IPS DF 4.7 (cell line): ENCODE data around the gene ANKFN1.

Experiments used
- DNase-seq: peaks from one replicate; pipeline ENCODE4 v3.0.0-alpha.2; 2013; ENCODE audit warnings: low spot score; ENCODE audit errors: extremely low read depth

ANKFN1 gene

DNA sequence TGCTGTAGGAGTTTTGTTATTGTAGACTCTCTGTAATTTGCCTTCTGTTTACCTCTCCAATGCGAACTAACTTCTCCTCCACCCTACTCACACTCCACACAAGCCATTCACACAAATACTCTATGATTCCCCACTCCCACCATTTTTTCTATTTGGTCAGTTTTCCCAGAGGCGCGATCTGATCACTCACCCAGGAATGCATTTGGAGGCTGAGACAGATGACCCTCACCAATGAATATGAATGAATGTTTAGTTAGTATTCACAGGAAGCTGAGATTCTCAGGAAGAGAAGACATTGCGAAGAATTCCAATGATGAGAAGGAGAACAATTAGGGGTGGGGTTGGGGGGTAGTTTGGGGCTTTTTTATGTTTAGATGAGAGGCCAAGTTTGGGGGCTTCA is 10.5 kb upstream of the ANKFN1 start:
- DNase-seq = no peak

- no peak for DNase-seq
Measured at GRCh38 chr17:56144223-56144622, 9.1 kb upstream of the ANKFN1 start.

GRCh38 chr17:56146534-56146933 is 6.7 kb upstream of the ANKFN1 start:
- no peak for DNase-seq

GRCh38 chr17:56148333-56148732 is 4.9 kb upstream of the ANKFN1 start:
- DNase-seq = no peak

DNA sequence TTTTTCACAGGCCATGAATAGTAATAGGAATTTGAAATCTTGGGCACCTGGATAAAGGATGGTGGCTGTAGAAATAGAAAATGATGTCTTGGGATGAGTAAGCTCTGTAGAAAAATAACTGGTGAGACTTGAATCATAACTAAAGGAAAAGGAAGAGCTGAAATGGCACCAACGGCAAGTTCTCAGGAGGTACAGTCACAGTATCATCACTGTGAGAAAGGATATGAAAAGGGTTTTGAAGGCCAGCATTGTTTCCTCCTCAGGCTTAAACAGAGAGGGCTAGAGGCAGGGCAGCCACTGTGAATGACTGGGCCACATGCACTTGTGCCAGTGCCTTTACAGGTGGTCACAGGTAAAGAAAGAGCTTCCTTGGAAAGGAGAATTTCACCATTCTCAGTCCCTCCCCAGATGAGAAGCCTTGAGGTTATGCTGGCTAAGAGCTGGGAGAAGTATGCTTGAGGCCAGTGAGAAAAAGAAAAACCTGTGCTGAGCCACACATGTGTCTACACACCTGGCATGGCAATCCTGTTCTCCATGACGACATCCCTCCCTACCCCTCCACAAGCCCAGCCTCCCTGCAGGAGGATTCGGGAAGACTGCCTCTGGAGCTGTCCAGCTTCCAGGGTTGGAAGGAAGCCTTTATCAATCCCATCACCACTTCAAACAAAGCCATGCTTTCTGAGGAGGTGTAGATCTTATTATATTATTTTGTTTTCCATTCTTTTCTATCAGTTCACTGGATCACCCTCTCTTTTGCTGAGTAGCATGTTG is 3.8 kb upstream of the ANKFN1 start:
- DNase-seq = no peak

GRCh38 chr17:56150649-56151048 is 2.6 kb upstream of the ANKFN1 start:
- no peak for DNase-seq

GRCh38 chr17:56157845-56158244 is 4.6 kb downstream of the ANKFN1 start:
- DNase-seq = no peak

DNA sequence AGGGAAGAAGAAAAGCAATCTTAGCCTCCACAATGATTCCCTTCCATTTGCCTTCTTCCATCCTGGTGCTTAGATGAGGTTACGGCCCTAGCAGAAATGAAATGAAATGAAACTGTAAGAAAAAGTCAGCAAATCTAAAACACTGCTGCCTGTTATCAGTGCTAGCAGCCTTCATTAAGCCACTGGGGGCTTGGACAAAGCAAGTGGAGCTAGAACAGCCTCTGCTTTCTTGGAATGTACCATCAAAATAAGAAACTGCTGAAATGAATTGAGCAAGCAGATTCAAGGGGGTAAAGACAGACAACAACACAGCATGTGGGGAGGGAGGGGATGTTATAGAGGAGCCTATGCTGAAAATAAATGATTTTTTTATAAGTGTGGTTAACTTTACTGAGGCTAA is 5.1 kb downstream of the ANKFN1 start:
- no peak for DNase-seq

GRCh38 chr17:56158915-56159825 is 5.9 kb downstream of the ANKFN1 start:
- no peak for DNase-seq

DNA sequence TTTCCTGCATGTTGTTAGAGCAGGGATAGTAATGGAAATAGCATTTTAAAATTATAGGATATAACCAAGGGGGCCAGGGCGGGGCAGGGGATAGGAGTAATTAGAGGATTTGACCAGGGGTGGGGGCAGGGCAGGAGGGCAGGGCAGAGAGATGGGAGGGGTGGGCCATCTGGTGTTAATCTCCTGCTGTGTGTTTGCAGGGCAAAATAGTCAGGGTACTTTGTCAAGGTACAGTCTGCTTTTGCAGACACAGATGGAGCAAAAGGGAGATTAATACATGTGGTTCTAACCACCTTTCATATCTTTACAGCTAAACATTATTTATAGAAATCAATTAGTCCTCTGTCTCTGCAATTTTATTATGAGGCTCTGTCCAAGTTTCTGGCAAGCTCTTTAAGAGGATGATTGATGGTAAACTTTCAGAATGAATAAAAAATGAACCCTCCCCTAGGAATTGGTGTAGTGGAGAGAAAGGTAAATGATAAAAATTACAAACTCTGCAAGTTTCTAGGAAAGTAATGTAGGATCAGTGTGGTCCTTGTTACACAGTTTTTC is 6.6 kb downstream of the ANKFN1 start:
- DNase-seq = no peak

DNA sequence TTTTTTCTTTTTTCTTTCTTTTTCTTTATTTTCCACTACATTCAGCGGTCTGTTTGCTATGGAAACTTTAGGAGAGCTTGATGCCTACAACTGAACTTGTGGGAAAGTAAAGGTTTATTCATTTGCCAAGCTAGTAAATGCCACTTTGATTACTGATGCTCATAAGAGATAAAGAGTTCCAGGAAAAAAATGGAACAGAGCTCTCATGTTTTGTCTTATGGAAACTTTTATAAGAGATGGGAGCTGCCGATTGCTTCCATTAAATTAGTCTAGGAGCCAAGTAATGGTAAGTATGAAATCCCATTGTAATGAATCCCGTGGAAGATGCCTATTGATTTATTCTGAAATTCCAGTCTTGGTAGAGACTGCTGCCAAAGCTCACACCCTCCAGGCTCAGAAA is 7.1 kb downstream of the ANKFN1 start:
- no peak for DNase-seq

GRCh38 chr17:56165072-56165641 is 11.9 kb downstream of the ANKFN1 start:
- no peak for DNase-seq

GRCh38 chr17:56167491-56167890 is 14.2 kb downstream of the ANKFN1 start:
- DNase-seq = no peak

GRCh38 chr17:56169621-56170020 is 16.3 kb downstream of the ANKFN1 start:
- no peak for DNase-seq

DNA sequence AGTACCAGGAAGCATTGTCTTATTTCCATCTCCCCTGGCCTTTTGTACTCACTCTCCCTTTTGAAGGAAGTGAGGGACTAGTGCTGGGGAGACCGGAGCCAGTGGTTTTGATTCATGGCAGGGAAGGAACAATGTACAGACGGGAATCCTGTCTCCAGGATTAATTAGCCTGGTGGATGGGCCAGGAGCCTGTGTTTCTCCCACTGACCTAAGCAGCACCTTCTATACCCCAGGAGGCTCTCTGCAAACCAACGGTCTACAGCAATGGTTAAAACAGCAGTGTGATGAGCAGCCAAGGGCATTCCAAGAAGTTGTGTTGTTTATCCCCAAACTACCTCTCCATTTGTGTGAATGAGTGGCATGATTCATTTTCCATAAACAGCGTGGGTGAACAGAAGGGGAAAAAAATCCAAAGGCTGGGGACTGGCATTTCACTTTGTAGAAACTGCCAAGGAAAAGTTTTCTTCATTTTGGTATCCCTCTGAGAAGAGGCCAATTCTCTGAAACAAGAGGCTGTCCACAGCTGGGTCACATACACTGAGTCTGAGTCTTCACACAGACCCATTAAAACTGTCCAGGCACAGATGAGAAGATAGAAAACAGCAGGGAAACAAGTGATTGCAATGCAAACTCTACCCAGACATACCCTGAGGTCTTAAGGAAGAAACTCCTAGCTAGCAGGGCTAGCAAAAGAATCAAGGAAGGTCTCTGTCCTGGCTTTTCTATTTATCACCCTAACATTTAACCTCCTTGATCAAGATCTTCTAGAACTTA is 18.1 kb downstream of the ANKFN1 start:
- DNase-seq = no peak

DNA sequence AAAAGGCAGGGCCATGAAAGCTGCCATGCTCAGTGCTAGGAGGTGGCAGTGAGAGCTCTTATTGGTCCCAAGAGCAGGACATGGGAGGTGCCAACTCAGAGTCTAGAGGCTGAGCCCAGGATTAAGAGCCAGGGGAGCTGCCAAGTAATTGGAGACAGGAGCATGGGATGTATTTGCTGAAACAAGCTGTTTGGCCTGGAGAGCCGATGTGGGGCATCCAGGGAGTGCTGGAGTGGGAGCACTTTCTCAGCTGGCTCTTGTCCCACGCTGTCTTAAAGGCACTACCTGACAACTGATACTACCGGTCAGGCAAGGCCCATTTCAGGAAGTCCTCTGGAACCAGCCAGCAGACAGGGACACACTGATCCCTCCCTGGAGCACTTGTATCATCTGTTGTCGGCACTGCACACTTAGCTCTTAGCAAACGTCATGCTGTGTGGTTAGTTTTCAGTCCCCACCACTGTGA is 19.3 kb downstream of the ANKFN1 start:
- no peak for DNase-seq

DNA sequence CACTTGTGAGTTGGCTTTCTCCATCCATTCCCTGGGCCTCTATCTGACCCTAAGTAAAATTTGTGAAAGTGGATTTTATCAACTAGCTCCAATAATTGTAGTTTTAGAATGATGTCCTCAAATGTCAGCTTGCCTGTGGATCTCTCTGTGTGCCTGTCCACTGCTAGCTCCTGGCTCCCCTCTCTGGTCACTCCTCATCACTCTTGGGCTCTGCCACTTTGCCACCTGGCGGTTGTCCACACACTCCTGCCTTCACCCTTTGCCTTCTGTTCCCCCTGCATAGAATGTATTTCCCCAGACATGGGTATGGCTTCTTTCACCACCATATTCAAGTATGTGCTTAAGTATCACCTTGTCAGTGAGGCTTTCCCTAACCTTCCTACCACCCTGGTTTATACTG is 19.8 kb downstream of the ANKFN1 start:
- no peak for DNase-seq

DNA sequence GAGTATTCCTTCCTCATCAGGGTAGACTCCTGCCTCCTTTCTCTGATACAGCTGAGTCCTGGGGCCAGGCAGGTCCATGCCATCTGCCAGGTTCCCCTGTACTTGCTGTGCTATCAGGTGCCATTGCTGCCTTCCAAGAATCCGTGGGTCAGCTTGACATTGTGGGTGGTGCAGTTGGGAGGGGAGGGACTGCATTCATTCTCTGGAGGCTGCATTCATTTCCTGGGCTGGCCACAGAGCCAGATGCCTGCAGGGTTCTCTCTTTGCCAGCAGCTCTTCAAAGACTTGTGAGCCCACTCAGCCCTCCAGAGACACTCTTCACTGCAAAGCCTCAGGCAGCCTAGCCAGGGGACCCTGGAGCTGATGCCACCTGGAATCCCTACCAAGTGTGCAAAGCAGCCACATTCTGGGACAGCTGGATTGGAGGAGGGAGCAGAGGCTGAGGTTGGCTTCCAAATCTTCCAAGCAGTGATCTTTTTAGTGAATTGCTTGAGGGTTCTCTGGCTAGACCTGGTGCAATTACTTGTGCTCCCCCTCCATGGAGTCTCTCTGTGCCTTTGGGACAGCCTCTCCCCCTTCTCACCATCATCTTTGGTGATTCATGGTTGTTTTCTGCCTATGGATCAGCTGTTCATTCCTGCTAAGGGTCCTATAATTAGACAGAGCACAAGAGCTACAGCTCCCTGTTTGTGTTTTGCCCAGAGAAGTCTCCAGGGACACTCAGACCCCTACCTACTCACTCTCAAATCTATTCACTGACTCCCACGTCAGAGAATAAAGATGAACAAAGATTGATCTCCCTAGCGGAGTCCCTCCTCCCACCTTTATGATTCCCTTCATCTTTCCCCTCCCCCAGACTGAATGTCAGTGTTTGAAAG is 20.9 kb downstream of the ANKFN1 start:
- DNase-seq = no peak

DNA sequence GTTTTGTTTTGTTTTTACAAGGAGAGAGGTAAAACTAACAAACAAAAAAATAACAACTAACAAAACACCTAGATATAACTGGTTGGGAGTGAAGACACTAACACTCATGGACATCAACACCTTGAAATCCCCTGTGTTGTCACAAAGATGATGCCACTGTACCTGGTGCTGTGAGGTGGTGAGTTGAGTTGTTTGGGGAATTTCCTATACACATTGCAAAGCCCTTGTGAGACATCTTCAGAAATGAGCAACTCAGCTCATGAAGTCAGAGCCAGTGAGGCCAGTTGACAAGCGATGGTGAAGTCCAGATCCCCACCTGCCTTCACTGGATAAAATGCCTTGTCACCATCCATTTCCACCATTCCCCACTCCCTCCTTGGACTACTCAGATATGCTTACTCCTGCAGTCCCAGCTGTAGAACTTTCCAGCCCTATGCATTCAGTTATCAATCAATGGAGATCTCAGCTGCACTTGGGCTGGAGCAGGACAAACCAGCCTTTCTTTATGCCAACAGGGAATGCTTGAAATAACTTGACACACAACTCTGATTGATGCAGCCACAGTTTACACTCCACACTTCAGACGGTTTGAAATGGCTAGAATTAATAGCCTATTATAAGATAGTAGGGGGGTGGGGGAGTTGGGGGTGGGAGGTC is 22.2 kb downstream of the ANKFN1 start:
- no peak for DNase-seq

GRCh38 chr17:56176091-56176490 is 22.8 kb downstream of the ANKFN1 start:
- DNase-seq = no peak
